GM23248 (cell line): Measurements from ENCODE around the gene ATRN.

ENCODE experiments used
- EZH2 ChIP-seq: fragments of 200-600 bp; sonication (generic); IDR thresholded peaks from 2 replicates; pipeline ENCODE4 v1.6.1; 2018; ENCODE audit warnings: antibody characterized with exemption, mild to moderate bottlenecking; ENCODE audit not compliant: insufficient read depth, poor library complexity, severe bottlenecking
- EZH2phosphoT487 ChIP-seq: fragments of 200-600 bp; sonication (generic); IDR thresholded peaks from 2 replicates; pipeline ENCODE4 v1.6.1; 2018; ENCODE audit warnings: antibody characterized with exemption, moderate library complexity, mild to moderate bottlenecking, low read depth; ENCODE audit not compliant: insufficient read depth

GRCh38 chr20:3613821-3614440 lies 143.1 kb downstream of the ATRN start:
- no peak for TF ChIP-seq EZH2
- TF ChIP-seq EZH2phosphoT487: no peak
